ENCODE measurements around the gene DYRK1A.

Gene DYRK1A

GRCh38 chr21:37370152-37371040 is 3.8 kb downstream of the DYRK1A start (continued):
- TF ChIP-seq GLIS1 (tag by site-specific recombination; IDR thresholded peaks at IDR 0.05): no peak
- no peak for TF ChIP-seq AEBP2 (tag by site-specific recombination; IDR thresholded peaks at IDR 0.05; ENCODE audit: borderline replicate concordance)
- no peak for TF ChIP-seq ZNF785 (tag by site-specific recombination; IDR thresholded peaks at IDR 0.05)
- peak; percentile 87 for TF ChIP-seq ZNF18 (tag by site-specific recombination; IDR thresholded peaks at IDR 0.05)
- TF ChIP-seq GLI2 (tag by site-specific recombination; IDR thresholded peaks at IDR 0.05; ENCODE audit: borderline replicate concordance, low read depth): 0 out of 2 replicates have a peak, but pooled peaks have one; percentile 28
- TF ChIP-seq ZXDB (tag by site-specific recombination; IDR thresholded peaks at IDR 0.05): peak; percentile 88
- peak; percentile 34; the same call in 1 of the 2 replicates for TF ChIP-seq ZNF580 (tag by site-specific recombination; IDR thresholded peaks at IDR 0.05)
- no peak for TF ChIP-seq KLF8 (tag by site-specific recombination; IDR thresholded peaks at IDR 0.05)
- TF ChIP-seq ZNF501 (tag by site-specific recombination; IDR thresholded peaks at IDR 0.05): no peak
- TF ChIP-seq ZNF280C (tag by site-specific recombination; IDR thresholded peaks at IDR 0.05): no peak
- TF ChIP-seq IKZF3 (tag by site-specific recombination; IDR thresholded peaks at IDR 0.05): peak; percentile 81
- TF ChIP-seq ZNF843 (tag by site-specific recombination; IDR thresholded peaks at IDR 0.05): peak; percentile 88
- no peak for TF ChIP-seq BCL11A (tag by site-specific recombination; IDR thresholded peaks at IDR 0.05; ENCODE audit: low read depth)
- TF ChIP-seq ZBTB48 (tag by site-specific recombination; IDR thresholded peaks at IDR 0.05): no peak
- no peak for TF ChIP-seq ZNF350 (tag by site-specific recombination; IDR thresholded peaks at IDR 0.05)
- peak; percentile 83 for TF ChIP-seq OSR2 (tag by site-specific recombination; IDR thresholded peaks at IDR 0.05)
- TF ChIP-seq HOXD13 (CRISPR knock-in tag; IDR thresholded peaks at IDR 0.05; ENCODE audit: borderline replicate concordance): no peak
- TF ChIP-seq ZNF610 (tag by site-specific recombination; IDR thresholded peaks at IDR 0.05; ENCODE audit: borderline replicate concordance): peak; percentile 58; the same call in 1 of the 2 replicates
- TF ChIP-seq ZNF140 (tag by site-specific recombination; IDR thresholded peaks at IDR 0.05): no peak
- peak; percentile 87 for TF ChIP-seq KLF10 (tag by site-specific recombination; IDR thresholded peaks at IDR 0.05)
- peak; percentile 95 for TF ChIP-seq FEZF1 (tag by site-specific recombination; IDR thresholded peaks at IDR 0.05)
- TF ChIP-seq KLF17 (tag by site-specific recombination; IDR thresholded peaks at IDR 0.05): no peak
- no peak for TF ChIP-seq ZFP69B (tag by site-specific recombination; IDR thresholded peaks at IDR 0.05)
- TF ChIP-seq ZNF48 (tag by site-specific recombination; IDR thresholded peaks at IDR 0.05): no peak
- peak; percentile 70 for TF ChIP-seq ZEB2 (tag by site-specific recombination; IDR thresholded peaks at IDR 0.05)
- TF ChIP-seq ZFP37 (tag by site-specific recombination; IDR thresholded peaks at IDR 0.05): no peak
- no peak for TF ChIP-seq SCRT2 (tag by site-specific recombination; IDR thresholded peaks at IDR 0.05)
- TF ChIP-seq ZNF654 (tag by site-specific recombination; IDR thresholded peaks at IDR 0.05; ENCODE audit: low read depth): no peak
- TF ChIP-seq ZNF211 (tag by site-specific recombination; IDR thresholded peaks at IDR 0.05; ENCODE audit: low read depth): no peak
- no peak for TF ChIP-seq ZNF16 (tag by site-specific recombination; IDR thresholded peaks at IDR 0.05; ENCODE audit: low read depth)
- TF ChIP-seq ZNF76 (tag by site-specific recombination; IDR thresholded peaks at IDR 0.05; ENCODE audit: borderline replicate concordance, low read depth): no peak; the same call in 1 of the 2 replicates
- TF ChIP-seq ZNF521 (tag by site-specific recombination; IDR thresholded peaks at IDR 0.05): no peak
- TF ChIP-seq ZNF660 (tag by site-specific recombination; IDR thresholded peaks at IDR 0.05): 0 out of 2 replicates have a peak, but pooled peaks have one; percentile 28
- TF ChIP-seq ZNF132 (tag by site-specific recombination; IDR thresholded peaks at IDR 0.05; ENCODE audit: borderline replicate concordance): no peak
- TF ChIP-seq ZNF600 (tag by site-specific recombination; IDR thresholded peaks at IDR 0.05): 0 out of 2 replicates have a peak, but pooled peaks have one; percentile 18

All from HEK293 (cell line).